A375 (cell line): ENCODE results near the gene CBFA2T3. TPM values are rescaled to one million over a fixed set of nuclear protein-coding genes. Genes with fewer than 3 reads are reported as not detected.

Experiments used
- total RNA-seq: library from RNA; depleted of rRNA; stranded (reverse); fragments of >200 nt; shearing (Covaris generic); gene quantifications from 2 replicates; pipeline ENCODE4 v1.2.3, GENCODE V29; 2014; rRNA removed

CBFA2T3 gene
- total RNA-seq = not detected in 2 replicates

DNA sequence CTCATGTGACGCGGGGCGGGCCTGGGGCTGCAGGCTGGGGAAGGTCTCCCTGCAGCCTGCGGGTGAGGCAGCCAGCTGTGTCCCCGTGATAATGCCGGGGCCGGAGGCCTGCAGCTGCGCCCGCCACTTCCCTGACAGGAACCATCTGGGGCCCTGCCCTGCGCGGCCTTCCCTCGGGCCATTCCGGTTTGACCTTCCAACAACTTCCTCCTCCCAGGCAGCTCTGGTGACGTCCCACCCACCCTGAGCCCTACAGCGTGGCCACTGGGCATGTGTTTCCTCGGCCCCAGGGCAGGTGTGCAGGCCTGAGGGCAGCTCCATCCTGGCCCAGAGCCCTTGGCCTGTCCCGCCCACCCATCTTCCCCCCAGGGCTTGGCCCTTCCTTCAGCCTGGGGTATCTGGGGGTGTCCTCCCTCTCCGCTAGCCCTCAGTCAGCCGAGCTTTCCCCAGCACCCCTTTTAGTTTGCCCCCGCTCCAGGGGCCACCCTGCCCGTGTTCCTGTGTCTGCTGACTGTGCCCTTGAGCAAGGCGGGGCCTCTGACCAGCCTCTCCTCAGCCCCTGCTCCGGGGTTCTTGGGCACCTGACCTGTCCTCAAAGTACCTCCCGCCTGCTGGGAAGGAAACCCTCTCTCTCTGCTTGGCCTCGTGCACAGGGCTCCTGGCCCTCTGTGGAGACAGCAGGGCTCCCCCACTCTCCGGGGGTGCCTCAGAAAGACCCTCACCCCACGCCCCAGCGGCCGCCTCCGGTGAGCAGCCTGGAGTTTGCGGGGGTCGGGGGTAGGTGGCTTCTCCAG lies at the start of gene CBFA2T3:
Gene CBFA2T3, minus strand, starts transcription at position 190 of the 794 bp plus-strand sequence. CDS start 400 bp downstream, outside the sequence.

DNA sequence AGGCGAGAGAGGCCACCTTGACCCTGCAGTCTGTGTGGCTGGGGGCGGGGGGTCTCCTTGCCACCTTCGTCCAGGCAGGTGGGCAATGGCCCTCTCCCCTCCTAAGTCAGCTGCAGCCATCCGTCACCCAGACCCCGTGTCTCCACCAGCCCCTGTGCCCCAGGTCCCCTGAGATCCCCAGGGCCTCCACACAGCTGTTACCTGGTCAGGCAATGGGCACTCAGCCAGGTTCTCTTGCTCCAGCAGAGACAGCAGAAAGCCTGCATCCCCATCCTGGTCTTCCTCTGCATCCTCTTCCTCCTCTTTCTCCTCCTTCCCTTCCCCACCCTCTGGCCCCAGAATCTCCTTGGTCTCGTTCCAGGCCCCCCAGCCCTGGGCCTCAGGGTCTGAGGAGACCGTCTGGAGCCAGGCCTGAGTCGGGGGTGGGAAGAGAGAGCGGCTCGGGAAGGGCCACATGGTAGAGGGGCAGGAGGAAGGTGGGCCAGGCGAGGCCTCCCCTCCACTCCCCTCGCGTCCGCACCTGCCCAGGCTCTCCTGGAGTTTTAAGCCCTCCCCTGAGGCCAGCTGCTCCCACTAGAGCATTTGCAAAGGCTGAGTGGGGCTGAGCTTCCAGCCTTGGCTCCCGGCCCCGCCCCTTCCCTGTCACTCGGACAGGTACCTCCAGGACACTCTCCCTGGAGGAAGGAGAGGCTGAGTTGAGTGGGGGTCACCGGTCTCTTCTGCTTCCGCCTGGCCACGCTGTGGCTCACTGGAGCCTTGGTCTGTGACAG lies 110.7 kb downstream of the CBFA2T3 start, which contains the start of gene PABPN1L:
Gene PABPN1L, minus strand, starts transcription at position 510 of the 770 bp plus-strand sequence. Its CDS starts 54 bp downstream, at position 456.

DNA sequence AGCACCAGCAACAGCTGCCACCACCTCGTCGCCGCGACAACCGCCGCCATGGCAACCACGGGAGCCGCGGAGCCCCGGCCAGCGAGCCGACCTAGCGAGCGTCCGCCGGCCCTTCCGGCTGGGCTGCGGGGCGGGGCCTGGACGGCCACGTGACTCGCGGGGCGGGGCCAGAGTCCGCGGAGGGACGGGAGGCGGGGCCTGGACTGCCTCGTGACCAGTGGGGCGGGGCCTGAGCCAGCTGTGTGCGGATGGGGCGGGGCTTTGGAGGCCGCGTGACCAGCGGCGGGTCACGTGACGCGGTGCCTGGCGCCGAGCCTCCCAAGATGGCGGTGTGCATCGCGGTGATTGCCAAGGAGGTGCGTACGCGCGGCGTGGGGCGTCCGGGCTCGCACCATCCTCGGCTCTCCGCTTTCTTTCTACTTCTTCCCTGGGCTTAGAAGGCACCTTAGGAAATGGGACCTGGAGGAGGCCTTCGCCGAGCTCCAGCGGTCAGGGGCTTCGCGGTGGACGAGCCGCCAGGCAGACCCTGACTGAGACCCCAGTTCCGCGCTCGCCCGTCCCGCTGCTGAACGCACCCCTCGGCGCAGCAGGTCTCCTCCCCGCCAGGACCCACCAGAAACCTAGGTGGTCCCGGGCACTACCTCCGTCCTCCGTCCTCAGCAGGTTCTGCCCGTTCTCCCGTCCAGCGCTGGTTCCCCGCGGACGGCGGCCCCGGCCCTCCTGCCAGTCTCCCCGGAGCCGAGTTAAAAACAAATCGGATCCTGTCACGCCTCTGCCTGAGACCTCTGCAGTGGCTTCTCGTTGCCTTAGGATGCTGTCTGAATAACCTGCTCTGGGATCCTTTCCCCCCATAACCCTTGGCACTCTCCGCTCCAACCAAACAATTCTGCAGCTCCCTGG lies 119.9 kb downstream of the CBFA2T3 start, which contains the start of the genes GALNS and TRAPPC2L:
Gene GALNS, minus strand, starts transcription at position 120 of the 900 bp plus-strand sequence. Its CDS starts 70 bp downstream, at position 50.
Gene TRAPPC2L, plus strand, starts transcription at position 300 of the 900 bp plus-strand sequence. Its CDS starts 24 bp downstream, at position 324.

Other genes starting within 250 kb of the CBFA2T3 start
- 172 and 177 TPM in 2 replicates for gene PIEZO1, start 192.0 kb downstream of the CBFA2T3 start, total RNA-seq
- 68.2 and 88.4 TPM in 2 replicates for gene CDT1, start 173.4 kb downstream of the CBFA2T3 start, total RNA-seq
- 235 and 258 TPM in 2 replicates for gene APRT, start 165.3 kb downstream of the CBFA2T3 start, total RNA-seq
- gene GALNS, start 120.3 kb downstream of the CBFA2T3 start, total RNA-seq = 6.6 and 7.9 TPM in 2 replicates
- gene TRAPPC2L, start 120.1 kb downstream of the CBFA2T3 start, total RNA-seq = 49.9 and 51.0 TPM in 2 replicates
- gene PABPN1L, start 110.5 kb downstream of the CBFA2T3 start, total RNA-seq = not detected in 2 replicates
- 35.7 and 43.8 TPM in 2 replicates for gene ACSF3, start 116.6 kb upstream of the CBFA2T3 start, total RNA-seq
- 0.08 TPM in 1 of 2 replicates, not detected in the other for gene CDH15, start 194.5 kb upstream of the CBFA2T3 start, total RNA-seq
- gene SLC22A31, start 223.3 kb upstream of the CBFA2T3 start, total RNA-seq = not detected in 2 replicates
- gene ZNF778, start 240.5 kb upstream of the CBFA2T3 start, total RNA-seq = 29.6 and 37.0 TPM in 2 replicates